Endothelial cell of umbilical vein (primary cell): ENCODE data around the gene ABCA6. TPM values are rescaled to one million over a fixed set of nuclear protein-coding genes. Genes with fewer than 3 reads are reported as not detected.

ENCODE experiments used
- BruUV-seq: library from RNA; stranded (reverse); fragments of 400-500 nt; replicated peaks from 2 replicates; lab custom pipeline; 2021; lab: Mats Ljungman, UMichigan
- CTCF ChIA-PET: fragments of 300-600, 350-600 bp; sonication (Branson Sonifier 250); formaldehyde crosslinking; loops from one replicate; lab custom pipeline; 2021; ENCODE audit warnings: antibody characterized with exemption, inconsistent platforms; lab: Charles Lee
- POLR2A ChIA-PET: fragments of 300-600, 350-600 bp; sonication (Branson Sonifier 250); formaldehyde crosslinking; loops from one replicate; lab custom pipeline; 2021; ENCODE audit warnings: antibody characterized with exemption, inconsistent platforms; lab: Charles Lee
- DNase-seq: peaks from one replicate; pipeline ENCODE4 v3.0.0-alpha.2; 2011; ENCODE audit warnings: low read depth, low spot score
- FAIRE-seq: peaks from 2 replicates; lab custom pipeline; 2011; peaks lifted over from hg19 to GRCh38; lab: Jason Lieb, UNC
- H2AFZ ChIP-seq: 2 replicates; pipeline ENCODE4 v1.6.0; 2012; ENCODE audit warnings: low read depth, low read length, control low read depth, inconsistent platforms
- H3K27ac ChIP-seq: 2 replicates; pipeline ENCODE4 v1.5.1; 2011; ENCODE audit warnings: low read depth, mild to moderate bottlenecking, control low read depth, low read length, moderate library complexity; ENCODE audit not compliant: insufficient read depth
- H3K27me3 ChIP-seq, 2 experiments: 2 replicates each; pipeline versions ENCODE4 v1.6.0 to v1.6.1; 2011; ENCODE audit warnings: low read length in 2 of 2, mixed read lengths in 1 of 2; ENCODE audit not compliant: control insufficient read depth in 2 of 2, insufficient read depth in 2 of 2
- H3K36me3 ChIP-seq, 2 experiments: 2 replicates in 1 of 2; 3 replicates in 1 of 2; pipeline ENCODE4 v1.5.1; 2011; ENCODE audit warnings: low read length in 2 of 2, mild to moderate bottlenecking in 1 of 2, moderate library complexity in 1 of 2; ENCODE audit not compliant: control insufficient read depth in 2 of 2, insufficient read depth in 2 of 2; ENCODE audit errors: extremely low read depth in 1 of 2
- H3K4me1 ChIP-seq: 3 replicates; pipeline ENCODE4 v1.5.1; 2011; ENCODE audit warnings: mild to moderate bottlenecking, low read length; ENCODE audit not compliant: control insufficient read depth, insufficient read depth; ENCODE audit errors: extremely low read depth
- H3K4me2 ChIP-seq: 2 replicates; pipeline ENCODE4 v1.6.1; 2011; ENCODE audit warnings: low read length, control low read depth, mixed read lengths; ENCODE audit not compliant: insufficient read depth
- H3K4me3 ChIP-seq, 3 experiments: fragments of 200-600 bp in 1 of 3; sonication (generic), shearing (Covaris generic) in 1 of 3; replicated peaks in 1 of 3; 2 replicates each; pipeline ENCODE4 v1.5.1; 2011 to 2016; ENCODE audit warnings: control low read depth in 3 of 3, low read length in 3 of 3, mild to moderate bottlenecking in 2 of 3, inconsistent platforms in 1 of 3, low read depth in 1 of 3, moderate library complexity in 1 of 3; ENCODE audit not compliant: insufficient read depth in 1 of 3
- H3K79me2 ChIP-seq: 2 replicates; pipeline ENCODE4 v1.6.0; 2012; ENCODE audit warnings: low read length, inconsistent platforms; ENCODE audit not compliant: control insufficient read depth, insufficient read depth
- H3K9ac ChIP-seq: replicated peaks from 2 replicates; pipeline ENCODE3; 2011; ENCODE audit warnings: low read length, control low read depth; ENCODE audit not compliant: insufficient read depth; ENCODE audit errors: extremely low read depth
- H3K9me1 ChIP-seq: replicated peaks from 3 replicates; pipeline ENCODE4 v1.6.0; 2011; ENCODE audit warnings: mild to moderate bottlenecking, low read length; ENCODE audit not compliant: control insufficient read depth, insufficient read depth; ENCODE audit errors: extremely low read depth
- H3K9me3 ChIP-seq: replicated peaks from 2 replicates; pipeline ENCODE4 v1.5.1; 2012; ENCODE audit warnings: low read length, inconsistent platforms; ENCODE audit not compliant: control insufficient read depth, insufficient read depth
- H4K20me1 ChIP-seq: replicated peaks from 2 replicates; pipeline ENCODE3; 2011; ENCODE audit warnings: mild to moderate bottlenecking, low read length; ENCODE audit not compliant: control insufficient read depth, insufficient read depth; ENCODE audit errors: extremely low read depth
- CTCF ChIP-seq, 2 donors: IDR thresholded peaks; 1 replicate in 1 of 2; 2 replicates in 1 of 2; pipeline ENCODE4 v1.5.1; 2011; ENCODE audit warnings: low read length in 2 of 2, mild to moderate bottlenecking in 2 of 2, moderate library complexity in 2 of 2, control low read depth in 1 of 2, inconsistent platforms in 1 of 2, low read depth in 1 of 2; ENCODE audit not compliant: insufficient read depth in 1 of 2; ENCODE audit errors: extremely low read depth in 1 of 2
- EZH2 ChIP-seq: IDR thresholded peaks from 2 replicates; pipeline ENCODE4 v1.6.1; 2012; ENCODE audit warnings: borderline replicate concordance, low read depth, mild to moderate bottlenecking, moderate library complexity, low read length, inconsistent platforms; ENCODE audit not compliant: severe bottlenecking
- FOS ChIP-seq: IDR thresholded peaks from 2 replicates; pipeline ENCODE4 v1.6.1; 2011; ENCODE audit warnings: mild to moderate bottlenecking, low read length, moderate library complexity, borderline replicate concordance; ENCODE audit not compliant: insufficient read depth
- GATA2 ChIP-seq: IDR thresholded peaks from 2 replicates; pipeline ENCODE4 v1.7.0; 2011; ENCODE audit warnings: low read depth, mild to moderate bottlenecking, moderate library complexity, mixed read lengths, low read length; ENCODE audit not compliant: insufficient read length, insufficient read depth
- JUN ChIP-seq: IDR thresholded peaks from 2 replicates; pipeline ENCODE4 v1.6.1; 2011; ENCODE audit warnings: borderline replicate concordance, low read depth; ENCODE audit not compliant: insufficient read length, insufficient read depth
- MAX ChIP-seq: IDR thresholded peaks from 2 replicates; pipeline ENCODE4 v1.6.1; 2011; ENCODE audit not compliant: insufficient read depth, insufficient read length
- MYC ChIP-seq: IDR thresholded peaks from one replicate; pipeline ENCODE4 v1.6.1; 2011; ENCODE audit warnings: mild to moderate bottlenecking, low read depth, low read length
- POLR2A ChIP-seq: IDR thresholded peaks from 2 replicates; pipeline ENCODE4 v1.6.1; 2012; ENCODE audit warnings: low read depth, mild to moderate bottlenecking, control low read depth, low read length
- POLR2AphosphoS5 ChIP-seq: IDR thresholded peaks from 2 replicates; pipeline ENCODE4 v1.6.1; 2012; ENCODE audit warnings: low read depth, mild to moderate bottlenecking, control low read depth, low read length, moderate library complexity; ENCODE audit not compliant: insufficient read depth
- dilution Hi-C: fragments of 300-500 bp; cut with MboI; formaldehyde crosslinking; loops from one replicate; pipeline ENCODE4 v1.15.0; 2019; ENCODE audit warnings: low sequenced_read_pairs; ENCODE audit not compliant: extremely low pct_ligation_motif_present
- intact Hi-C: fragments of 100-400 bp; cut with micrococcal nuclease; formaldehyde crosslinking; loops from one replicate; pipeline ENCODE4 v1.10.0; 2022
- polyA plus RNA-seq, 4 experiments: library from polyadenylated mRNA; depleted of rRNA in 3 of 4; stranded (reverse) in 3 of 4; unstranded in 1 of 4; fragments of >200 nt; gene quantifications; 2 replicates each; pipeline versions ENCODE4 v1.2.1 to v1.2.3, GENCODE V29; 2011 to 2012; ENCODE audit warnings: missing spikeins in 1 of 4
- total RNA-seq: library from RNA; stranded (reverse); gene quantifications from 2 replicates; pipeline ENCODE4 v1.2.3, GENCODE V29; 2021

ABCA6 gene
- total and polyA plus RNA-seq, 2 donors (not counting 3 experiments of a cell fraction or from before 2014, with no cell fraction given) = 11.3 to 30.5 TPM

- BruUV-seq = no TSS peak
- H3K4me1 ChIP-seq = no peaks in the 10 kb centered on the region
- no peak for DNase-seq
- no peaks in the 10 kb centered on the region for H3K9me1 ChIP-seq
- intact Hi-C loops (no loop called here), dilution Hi-C loops (no loop called here)
- no peaks in the 10 kb centered on the region for H3K9me3 ChIP-seq
- FAIRE-seq = no peak
- POLR2A ChIA-PET = no interaction called here
- TF ChIP-seq JUN (no peak), GATA2 (no peak), CTCF (IDR thresholded peaks at IDR 0.05; ENCODE audit: extremely low read depth in 1 of 2, insufficient read depth in 1 of 2, low read depth in 1 of 2, low read length in 2 of 2) (no peak), FOS (no peak), POLR2A (no peak), MAX (no peak), EZH2 (no peak), MYC (no peak), POLR2AphosphoS5 (no peak)
- H3K79me2 ChIP-seq = no peaks in the 10 kb centered on the region
- H2AFZ ChIP-seq = no peak overlapping the region
- CTCF ChIA-PET = no interaction called here
- H3K27me3 ChIP-seq = no peaks in the 10 kb centered on the region
- no peaks in the 10 kb centered on the region for H4K20me1 ChIP-seq
- H3K27ac ChIP-seq = no peak overlapping the region
- H3K9ac ChIP-seq = no peak overlapping the region
- no peak overlapping the region for H3K4me2 ChIP-seq
- no peaks in the 10 kb centered on the region for H3K36me3 ChIP-seq
- H3K4me3 ChIP-seq = no peak overlapping the region
Measured at GRCh38 chr17:69166957-69167356, 25.3 kb upstream of the ABCA6 start.
